HCT116 (cell line): Measurements from ENCODE around the gene HBE1. TPM values are rescaled to one million over a fixed set of nuclear protein-coding genes. Genes with fewer than 3 reads are reported as not detected.

Source experiments
- ATAC-seq: fragments of 200-7000 bp; cut with Tn5 transposase; 2 replicates; pipeline ENCODE4 v1.9.1; 2020; ENCODE audit warnings: mild to moderate bottlenecking, moderate library complexity
- BruUV-seq: library from RNA; stranded (reverse); fragments of 400-500 nt; replicated peaks from 2 replicates; lab custom pipeline; 2021; lab: Mats Ljungman, UMichigan
- CTCF ChIA-PET: fragments of 300-600 bp; sonication (Branson Sonifier 250); formaldehyde crosslinking; loops from one replicate; lab custom pipeline; 2021; ENCODE audit warnings: antibody characterized with exemption; lab: Charles Lee
- POLR2A ChIA-PET: fragments of 300-600, 350-600 bp; sonication (Branson Sonifier 250); formaldehyde crosslinking; loops from one replicate; lab custom pipeline; 2021; ENCODE audit warnings: antibody characterized with exemption; lab: Charles Lee
- RAD21 ChIA-PET, 2 experiments: fragments of 300-600 bp; sonication (Branson Sonifier 250); formaldehyde crosslinking; loops; one replicate each; lab custom pipeline; 2023; ENCODE audit warnings: low total read pairs in 2 of 2; ENCODE audit not compliant: uncharacterized antibody in 2 of 2, unreplicated experiment in 2 of 2, low non-redundant PET in 1 of 2; lab: Charles Lee
- DNase-seq: peaks from one replicate; pipeline ENCODE4 v3.0.0-alpha.2; 2010; ENCODE audit warnings: low read depth, low spot score
- H2AFZ ChIP-seq: fragments of 200-600 bp; shearing (Covaris generic), sonication (generic); 2 replicates; pipeline ENCODE4 v1.6.1; 2017; ENCODE audit warnings: low read depth, mixed run types, mixed read lengths, antibody characterized with exemption, low read length; ENCODE audit not compliant: poor library complexity, severe bottlenecking
- H3K27ac ChIP-seq: 2 replicates; pipeline ENCODE4 v1.5.1; 2012; ENCODE audit warnings: low read depth, low read length
- H3K27me3 ChIP-seq: fragments of 200-600 bp; sonication (generic); 2 replicates; pipeline ENCODE4 v1.6.1; 2016; ENCODE audit warnings: mixed run types, low read length, mixed read lengths; ENCODE audit not compliant: insufficient read depth
- H3K36me3 ChIP-seq, 2 experiments: fragments of 200-500 bp in 1 of 2; fragments of 200-600 bp in 1 of 2; sonication (Bioruptor generic) in 1 of 2; sonication (generic) in 1 of 2; 2 replicates each; pipeline versions ENCODE4 v1.5.1 to v1.6.1; 2014 to 2016; ENCODE audit warnings: low read length in 2 of 2, inconsistent platforms in 1 of 2, mixed read lengths in 1 of 2, mixed run types in 1 of 2; ENCODE audit not compliant: insufficient read depth in 2 of 2, control insufficient read depth in 1 of 2
- H3K4me1 ChIP-seq, 2 experiments: fragments of 200-600 bp in 1 of 2; sonication (generic) in 1 of 2; 2 replicates each; pipeline versions ENCODE4 v1.5.1 to v1.6.1; 2012 to 2017; ENCODE audit warnings: low read length in 2 of 2, inconsistent platforms in 1 of 2, mild to moderate bottlenecking in 1 of 2, mixed read lengths in 1 of 2, mixed run types in 1 of 2, moderate library complexity in 1 of 2; ENCODE audit not compliant: insufficient read depth in 2 of 2, control insufficient read depth in 1 of 2
- H3K4me2 ChIP-seq: fragments of 200-600 bp; sonication (generic); 2 replicates; pipeline ENCODE4 v1.6.1; 2017; ENCODE audit warnings: mixed run types, low read length, mixed read lengths
- H3K4me3 ChIP-seq, 2 experiments: fragments of 200-600 bp in 1 of 2; sonication (generic) in 1 of 2; replicated peaks in 1 of 2; 2 replicates each; pipeline ENCODE4 v1.5.1; 2011 to 2016; ENCODE audit warnings: low read length in 2 of 2, control low read depth in 1 of 2, low read depth in 1 of 2, mild to moderate bottlenecking in 1 of 2, mixed read lengths in 1 of 2, mixed run types in 1 of 2
- H3K79me2 ChIP-seq: fragments of 200-600 bp; sonication (generic); 2 replicates; pipeline ENCODE4 v1.6.1; 2017; ENCODE audit warnings: mild to moderate bottlenecking, mixed run types, low read length, moderate library complexity, mixed read lengths; ENCODE audit not compliant: insufficient read depth
- H3K9ac ChIP-seq: fragments of 200-600 bp; sonication (generic); 2 replicates; pipeline ENCODE4 v1.6.1; 2016; ENCODE audit warnings: low read length, mixed read lengths
- H3K9me2 ChIP-seq: fragments of 200-600 bp; sonication (generic), shearing (Covaris generic); 2 replicates; pipeline ENCODE4 v1.6.1; 2017; ENCODE audit warnings: mixed run types, mild to moderate bottlenecking, moderate library complexity; ENCODE audit not compliant: insufficient read depth
- H3K9me3 ChIP-seq, 2 experiments: fragments of 200-500 bp in 1 of 2; fragments of 200-600 bp in 1 of 2; sonication (Bioruptor generic) in 1 of 2; sonication (generic) in 1 of 2; 2 replicates each; pipeline ENCODE4 v1.6.1; 2014 to 2017; ENCODE audit warnings: low read length in 2 of 2, mixed read lengths in 2 of 2, inconsistent platforms in 1 of 2, low read depth in 1 of 2, mild to moderate bottlenecking in 1 of 2, mixed run types in 1 of 2, moderate library complexity in 1 of 2; ENCODE audit not compliant: control insufficient read depth in 1 of 2, insufficient read depth in 1 of 2
- H4K20me1 ChIP-seq: fragments of 200-600 bp; sonication (generic), shearing (Covaris generic); 2 replicates; pipeline ENCODE4 v1.6.1; 2017; ENCODE audit warnings: mixed run types, mild to moderate bottlenecking, moderate library complexity; ENCODE audit not compliant: insufficient read depth
- ATF3 ChIP-seq: IDR thresholded peaks from 2 replicates; pipeline ENCODE4 v1.6.1; 2012
- CBX3 ChIP-seq: IDR thresholded peaks from 2 replicates; pipeline ENCODE4 v1.6.1; 2012; ENCODE audit warnings: low read depth
- CEBPB ChIP-seq: IDR thresholded peaks from 2 replicates; pipeline ENCODE4 v1.6.1; 2012; ENCODE audit warnings: low read depth
- CTCF ChIP-seq, 3 experiments: fragments of 200-600 bp in 1 of 3; sonication (generic) in 1 of 3; IDR thresholded peaks in 2 of 3; conservative IDR thresholded peaks in 1 of 3; 2 replicates each; pipeline ENCODE4 v1.5.1; 2012 to 2017; ENCODE audit warnings: low read depth in 2 of 3, low read length in 2 of 3, antibody characterized with exemption in 1 of 3, borderline replicate concordance in 1 of 3, control low read depth in 1 of 3, mild to moderate bottlenecking in 1 of 3, mixed read lengths in 1 of 3, mixed run types in 1 of 3, moderate library complexity in 1 of 3; ENCODE audit not compliant: insufficient read depth in 1 of 3
- EGR1 ChIP-seq: IDR thresholded peaks from 2 replicates; pipeline ENCODE4 v1.6.1; 2012; ENCODE audit warnings: low read depth
- ELF1 ChIP-seq: IDR thresholded peaks from 2 replicates; pipeline ENCODE4 v1.6.1; 2012; ENCODE audit warnings: low read depth, borderline replicate concordance
- EZH2 ChIP-seq: fragments of 200-600 bp; sonication (generic); IDR thresholded peaks from 2 replicates; pipeline ENCODE4 v1.6.1; 2017; ENCODE audit warnings: antibody characterized with exemption, mixed run types
- EZH2phosphoT487 ChIP-seq: fragments of 200-600 bp; IDR thresholded peaks from 2 replicates; pipeline ENCODE4 v1.6.1; 2018; ENCODE audit warnings: antibody characterized with exemption, borderline replicate concordance
- FOSL1 ChIP-seq: IDR thresholded peaks from 2 replicates; pipeline ENCODE4 v1.6.1; 2012; ENCODE audit warnings: low read depth
- POLR2A ChIP-seq: IDR thresholded peaks from 2 replicates; pipeline ENCODE4 v1.7.0; 2011; ENCODE audit warnings: borderline replicate concordance; ENCODE audit not compliant: insufficient read depth, insufficient read length; ENCODE audit errors: extremely low read depth
- POLR2AphosphoS5 ChIP-seq: IDR thresholded peaks from 2 replicates; pipeline ENCODE4 v1.6.1; 2011; ENCODE audit warnings: mild to moderate bottlenecking, low read depth, low read length, moderate library complexity
- RAD21 ChIP-seq: IDR thresholded peaks from 2 replicates; pipeline ENCODE4 v1.6.1; 2012; ENCODE audit warnings: low read depth, mild to moderate bottlenecking
- REST ChIP-seq: IDR thresholded peaks from 2 replicates; pipeline ENCODE4 v1.6.1; 2012; ENCODE audit warnings: low read depth
- SP1 ChIP-seq: IDR thresholded peaks from 2 replicates; pipeline ENCODE4 v1.6.1; 2012; ENCODE audit warnings: low read depth
- SRF ChIP-seq: IDR thresholded peaks from 2 replicates; pipeline ENCODE4 v1.6.1; 2012; ENCODE audit warnings: low read depth
- TCF7L2 ChIP-seq: IDR thresholded peaks from 2 replicates; pipeline ENCODE4 v1.7.0; 2011; ENCODE audit warnings: borderline replicate concordance, inconsistent platforms; ENCODE audit not compliant: insufficient read depth, insufficient read length; ENCODE audit errors: extremely low read depth
- YY1 ChIP-seq: IDR thresholded peaks from 2 replicates; pipeline ENCODE4 v1.6.1; 2011; ENCODE audit warnings: low read length, low read depth, moderate library complexity, mild to moderate bottlenecking; ENCODE audit not compliant: insufficient replicate concordance; ENCODE audit errors: extremely low read depth
- ZBTB33 ChIP-seq: IDR thresholded peaks from 2 replicates; pipeline ENCODE4 v1.6.1; 2011; ENCODE audit warnings: mild to moderate bottlenecking, low read length, moderate library complexity; ENCODE audit not compliant: insufficient replicate concordance; ENCODE audit errors: extremely low read depth
- ZFX ChIP-seq: fragments of 450-650 bp; IDR thresholded peaks from 2 replicates; pipeline ENCODE4 v1.6.1; 2017
- ZNF274 ChIP-seq: fragments of 200-500 bp; sonication (Bioruptor generic); IDR thresholded peaks from 2 replicates; pipeline ENCODE4 v1.6.1; 2014; ENCODE audit warnings: mild to moderate bottlenecking, low read depth, low read length, inconsistent platforms
- intact Hi-C: fragments of 100-400 bp; cut with micrococcal nuclease; formaldehyde crosslinking; loops from 2 replicates; pipeline ENCODE4 v1.10.0; 2022
- total RNA-seq: library from RNA; stranded (reverse); gene quantifications from one replicate; pipeline ENCODE4 v1.2.1, GENCODE V29; 2021; ENCODE audit not compliant: unreplicated experiment

HBE1 gene
- total RNA-seq, 1 experiment from 2014 or later = 212 TPM

- CTCF ChIA-PET = interaction anchor here (1.0 kb wide), 1 partner anchor 13 kb away, joined by 3 read pairs; no protein-coding TSS in a partner anchor
- Histone ChIP-seq H3K9me2 (no peaks in the 10 kb centered on the region), H3K9me3 (no peaks in the 10 kb centered on the region), H3K4me1 (peaks cover 18 to 44% of the 10 kb centered on the region in 2 experiments), H2AFZ (no peak overlapping the region), H4K20me1 (no peaks in the 10 kb centered on the region), H3K9ac (no peak overlapping the region)
- POLR2A ChIA-PET = no interaction called here
- intact Hi-C loops = no loop called here
- TF ChIP-seq TCF7L2 (no peak), ELF1 (no peak), POLR2A (no peak), RAD21 (no peak), EZH2 (no peak), FOSL1 (no peak), ATF3 (no peak), SP1 (no peak), EZH2phosphoT487 (no peak), CTCF (IDR thresholded peaks at IDR 0.05 in 2 of 3, conservative IDR thresholded peaks at IDR 0.05 in 1 of 3; ENCODE audit: borderline replicate concordance in 1 of 3, insufficient read depth in 1 of 3, low read depth in 2 of 3, low read length in 2 of 3) (no peak), ZFX (no peak), ZNF274 (no peak), YY1 (no peak), EGR1 (no peak), REST (no peak), SRF (no peak), POLR2AphosphoS5 (no peak), CEBPB (no peak), CBX3 (no peak), ZBTB33 (no peak)
- TF ChIP-seq, all 23 proteins: peak for 0
- Histone ChIP-seq H3K36me3 (no peaks in the 10 kb centered on the region; a peak in 1 of 4 replicates), H3K4me3 (no peak overlapping the region), H3K4me2 (no peak overlapping the region), H3K27me3 (no peaks in the 10 kb centered on the region), H3K79me2 (no peaks in the 10 kb centered on the region), H3K27ac (no peak overlapping the region)
- BruUV-seq = no TSS peak
- ATAC-seq = no peak
- no peak for DNase-seq
- RAD21 ChIA-PET = no interaction called here
These were observed 8.2 kb upstream of the HBE1 start for GRCh38 chr11:5277807-5278382.
